ENCODE data around the gene DDX27.

The DDX27 gene

DNA sequence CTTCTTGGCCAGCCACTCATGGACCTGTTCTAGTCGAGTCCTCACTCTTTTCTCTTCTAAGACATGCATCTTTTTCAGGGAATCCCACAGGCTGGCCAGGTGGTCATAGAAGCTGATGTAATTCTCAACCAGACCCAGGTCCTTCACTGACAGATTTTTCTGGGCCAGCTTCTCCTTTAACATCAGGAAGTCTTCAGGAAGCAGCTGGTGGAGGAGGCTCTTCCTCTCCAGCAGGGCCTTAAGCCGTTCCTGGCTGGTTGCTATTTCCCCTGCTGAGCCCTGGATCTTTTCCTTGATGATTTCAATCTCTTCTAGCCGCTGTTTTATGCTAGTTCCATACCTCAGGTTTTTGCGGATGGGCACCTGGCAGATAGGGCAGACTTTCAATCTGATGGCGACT, 28.6 kb downstream of the DDX27 start:
- ATAC-seq, result no peak
- no peak for DNase-seq

DNA sequence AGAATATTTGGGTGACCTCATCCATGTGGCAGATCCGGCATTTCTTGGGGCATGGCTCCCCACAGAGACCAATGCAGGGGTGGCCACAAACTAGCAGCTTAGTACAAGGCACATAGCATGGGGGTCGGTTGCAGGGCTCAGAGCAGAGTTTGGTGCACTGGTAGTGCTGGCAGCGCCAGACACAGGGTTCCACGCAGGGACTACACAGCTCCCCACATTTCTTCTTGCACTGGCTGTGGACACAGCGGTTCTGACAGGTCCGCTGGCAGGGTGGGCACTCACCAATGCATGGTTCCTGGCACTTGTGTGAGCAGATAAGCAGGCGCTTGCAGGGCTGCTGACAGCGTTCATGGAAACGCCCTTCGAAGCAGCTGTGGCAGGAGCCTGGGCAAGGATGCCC, 29.1 kb downstream of the DDX27 start:
- no peak for ATAC-seq
- no peak for DNase-seq

DNA sequence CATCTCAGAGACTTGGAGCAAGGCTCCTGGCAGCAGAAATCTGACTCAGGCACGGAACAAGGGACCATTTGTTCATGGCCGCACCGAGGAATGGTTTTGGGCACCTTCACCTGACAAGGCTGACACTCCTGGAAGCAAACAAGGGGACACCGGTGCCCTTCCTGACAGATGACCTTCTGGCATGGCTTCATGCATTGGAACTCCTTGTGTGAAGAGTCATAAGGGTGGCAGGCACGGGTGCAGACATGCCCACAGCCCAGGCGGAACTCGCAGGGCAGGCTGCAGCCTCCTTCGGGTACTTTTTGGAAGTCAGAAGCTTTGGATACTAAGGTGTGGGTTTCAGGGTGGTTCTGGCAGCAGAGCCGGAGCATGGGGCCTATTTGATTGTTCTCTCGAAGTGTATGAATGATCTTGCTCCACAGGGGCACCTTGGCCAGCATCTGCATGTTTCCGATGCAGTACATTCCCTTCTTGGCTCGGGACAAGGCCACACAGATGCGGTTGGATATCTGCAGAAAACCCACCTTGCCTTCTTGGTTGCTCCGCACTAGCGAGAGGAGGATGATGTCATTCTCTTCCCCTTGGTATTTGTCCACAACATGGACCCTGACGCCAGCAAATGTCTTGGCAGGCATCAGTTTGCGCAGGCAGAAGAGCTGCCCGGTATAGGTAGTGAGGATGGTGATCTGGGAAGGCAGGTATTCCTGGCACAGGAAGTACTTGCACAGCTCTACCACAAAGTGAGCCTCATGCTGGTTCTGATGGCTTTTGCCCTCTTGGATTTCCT, 29.9 kb downstream of the DDX27 start:
- ATAC-seq, result no peak
- DNase-seq, result no peak

DNA sequence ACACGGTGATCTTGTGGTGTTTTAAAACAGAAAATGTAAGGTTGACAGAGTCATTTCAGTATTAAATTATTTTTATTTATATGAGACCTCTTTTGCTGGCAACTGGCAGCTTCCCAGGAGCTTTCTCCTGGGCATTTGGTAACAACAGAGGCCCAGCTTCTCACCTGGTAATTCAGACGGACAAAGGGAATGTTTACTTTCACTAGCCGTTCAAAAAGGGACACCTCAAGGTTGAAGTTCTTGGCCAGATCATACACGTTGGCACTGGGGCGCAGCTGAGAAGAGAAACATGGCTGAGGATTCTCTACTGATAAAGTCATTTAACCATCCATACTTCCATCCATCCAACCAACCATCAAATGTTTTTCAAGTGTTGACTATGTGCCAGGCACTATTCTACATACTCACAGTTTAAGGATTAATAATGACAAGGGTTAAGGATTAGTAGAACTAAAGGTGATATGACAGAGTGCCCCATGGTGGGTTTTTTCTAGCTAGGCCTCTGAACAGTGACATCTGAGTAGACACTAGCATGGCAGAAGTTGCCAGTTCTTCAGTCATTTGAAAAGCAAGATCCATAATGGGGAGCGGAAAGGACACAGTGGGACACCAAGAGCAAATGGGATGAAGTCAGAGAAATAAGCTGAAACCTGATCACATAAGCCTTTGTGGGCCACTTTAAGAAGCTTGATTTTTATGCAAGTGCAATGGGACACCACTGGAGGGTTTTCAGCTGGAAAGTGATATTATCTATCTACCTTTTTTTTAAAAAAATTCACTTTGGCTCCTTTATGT, 33.5 kb downstream of the DDX27 start:
- ATAC-seq (no peak), DNase-seq (no peak)

DNA sequence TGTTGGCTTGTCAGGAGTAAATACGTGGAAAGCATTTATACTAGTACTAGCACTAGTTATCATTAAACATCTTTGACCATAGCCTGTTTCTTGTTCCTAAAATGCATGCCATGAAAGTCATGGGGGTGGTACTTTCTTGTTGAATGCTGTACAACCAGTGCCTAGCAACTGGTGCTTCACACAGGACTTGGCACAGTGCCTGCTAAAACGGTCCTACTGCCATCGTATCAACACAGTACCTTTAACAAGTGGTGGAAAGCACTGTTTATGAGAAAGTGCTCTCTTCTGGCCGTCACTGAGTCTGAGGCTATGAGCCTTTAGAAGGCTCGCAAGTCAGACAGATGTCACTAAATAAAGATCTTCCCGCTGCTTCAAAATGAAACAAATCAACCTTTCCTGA, 37.0 kb downstream of the DDX27 start:
- DNase-seq (no peak), ATAC-seq (no peak)

DNA sequence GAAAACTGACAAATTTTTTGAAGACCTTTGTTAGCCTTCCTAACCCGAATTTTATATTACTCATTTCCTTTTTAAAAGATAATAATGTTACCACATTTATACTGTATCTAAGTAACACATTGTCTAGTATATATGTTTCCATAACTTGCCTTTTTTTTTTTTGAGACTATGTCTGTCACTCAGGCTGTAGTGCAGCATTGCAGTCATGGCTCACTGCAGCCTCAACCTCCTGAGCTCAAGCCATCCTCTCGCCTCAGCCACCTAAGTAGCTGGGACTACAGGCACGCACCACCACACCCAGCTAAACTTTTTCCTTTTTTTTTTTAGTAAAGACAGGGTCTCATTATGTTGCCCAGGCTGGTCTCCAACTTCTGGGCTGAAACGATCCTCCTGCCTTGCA, 40.1 kb downstream of the DDX27 start:
- ATAC-seq, result peak; percentile 40

DNA sequence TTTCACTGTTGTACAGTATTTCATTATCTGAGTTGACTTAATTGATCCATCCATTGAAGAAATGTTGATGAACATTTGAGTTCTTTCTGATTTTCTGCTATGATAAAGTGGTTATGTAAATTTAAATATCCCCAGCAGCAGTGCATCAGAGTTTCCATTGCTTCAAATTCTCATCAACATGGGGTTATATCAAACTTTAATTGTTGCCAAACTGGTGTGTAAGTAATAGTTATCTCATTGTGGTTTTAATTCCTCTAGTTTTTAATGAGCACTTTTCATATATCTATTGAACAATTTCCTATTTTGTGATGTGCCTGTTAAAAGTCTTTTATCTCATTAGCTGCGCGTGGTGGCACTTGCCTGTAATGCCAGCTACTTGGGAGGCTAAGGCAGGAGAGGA, 40.6 kb downstream of the DDX27 start:
- DNase-seq (no peak), ATAC-seq (peak; percentile 35)

More for the DNA sequence above, 40.1 kb downstream of the DDX27 start:
- DNase-seq, result no peak

DNA sequence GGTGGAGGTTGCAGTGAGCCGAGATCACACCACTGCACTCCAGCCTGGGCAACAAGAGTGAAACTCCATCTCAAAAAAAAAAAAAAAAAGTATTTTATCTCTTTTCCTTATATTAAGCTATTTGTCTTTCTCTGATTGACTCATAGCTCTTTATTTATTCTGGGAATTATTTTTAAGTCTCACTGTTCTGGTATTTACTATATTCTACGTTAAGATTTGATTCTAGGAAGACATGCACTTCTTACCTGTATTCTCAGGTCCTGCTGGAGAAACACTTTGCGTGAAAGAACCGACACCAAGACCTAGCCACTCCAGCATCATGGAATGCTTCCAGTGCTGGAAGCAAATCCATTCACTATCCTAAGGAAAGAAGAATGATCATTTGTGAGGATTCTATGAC, 41.0 kb downstream of the DDX27 start:
- DNase-seq (no peak), ATAC-seq (no peak)

DNA sequence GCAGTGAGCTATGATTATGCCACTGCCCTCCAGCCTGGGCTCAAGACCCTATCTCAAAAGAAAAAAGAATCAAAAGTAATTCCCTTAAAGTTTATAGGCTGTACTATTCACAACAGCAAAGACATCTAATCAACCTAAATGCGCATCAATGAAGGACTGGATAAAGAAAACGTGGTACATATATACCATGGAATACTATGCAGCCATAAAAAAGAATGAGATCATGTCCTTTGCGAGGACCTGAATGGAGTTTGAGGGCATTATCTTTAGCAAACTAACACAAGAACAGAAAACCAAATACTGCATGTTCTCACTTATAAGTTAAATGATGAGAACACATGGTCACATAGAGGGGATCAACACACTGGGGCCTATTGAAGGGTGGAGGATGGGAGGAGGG, 42.0 kb downstream of the DDX27 start:
- DNase-seq (no peak), ATAC-seq (no peak)

DNA sequence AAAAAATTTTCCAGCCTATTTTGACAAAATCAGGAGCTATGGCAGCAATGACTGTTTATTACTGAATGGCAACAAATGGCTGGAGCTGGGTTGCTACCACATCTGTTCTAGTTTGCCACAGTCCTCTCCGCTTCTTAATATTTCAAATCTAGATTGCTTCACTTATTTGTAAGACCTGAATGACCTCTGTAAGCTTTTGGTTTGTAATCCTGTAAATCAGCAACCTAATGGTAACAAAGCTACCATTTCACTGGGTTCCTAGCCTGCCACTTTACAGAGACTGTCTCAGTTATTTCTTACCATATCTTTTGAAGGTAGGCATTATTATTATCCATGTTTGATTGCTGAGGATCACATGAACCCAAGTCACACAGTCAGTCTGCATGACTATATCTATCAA, 43.2 kb downstream of the DDX27 start:
- ATAC-seq, result no peak
- DNase-seq, result no peak

DNA sequence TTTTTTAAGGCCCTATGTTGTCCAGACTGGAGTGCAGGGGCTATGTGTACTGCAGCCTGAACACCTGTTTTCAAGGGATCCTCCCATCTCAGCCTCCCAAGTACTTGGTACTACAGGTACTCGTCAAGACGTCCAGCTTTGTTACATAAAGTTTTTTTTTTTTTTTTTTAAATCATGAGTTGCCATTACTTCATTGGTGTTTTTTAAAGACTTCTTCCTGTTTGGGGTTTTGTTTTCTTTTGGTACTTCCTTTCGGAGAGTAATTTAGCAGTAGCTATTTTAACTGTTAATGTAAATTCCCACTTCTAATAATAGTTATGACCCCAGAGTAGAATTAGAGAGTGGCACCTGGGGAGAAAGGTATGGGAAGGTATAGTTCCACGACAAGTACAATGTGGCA, 48.1 kb downstream of the DDX27 start:
- DNase-seq (no peak), ATAC-seq (no peak)

DNA sequence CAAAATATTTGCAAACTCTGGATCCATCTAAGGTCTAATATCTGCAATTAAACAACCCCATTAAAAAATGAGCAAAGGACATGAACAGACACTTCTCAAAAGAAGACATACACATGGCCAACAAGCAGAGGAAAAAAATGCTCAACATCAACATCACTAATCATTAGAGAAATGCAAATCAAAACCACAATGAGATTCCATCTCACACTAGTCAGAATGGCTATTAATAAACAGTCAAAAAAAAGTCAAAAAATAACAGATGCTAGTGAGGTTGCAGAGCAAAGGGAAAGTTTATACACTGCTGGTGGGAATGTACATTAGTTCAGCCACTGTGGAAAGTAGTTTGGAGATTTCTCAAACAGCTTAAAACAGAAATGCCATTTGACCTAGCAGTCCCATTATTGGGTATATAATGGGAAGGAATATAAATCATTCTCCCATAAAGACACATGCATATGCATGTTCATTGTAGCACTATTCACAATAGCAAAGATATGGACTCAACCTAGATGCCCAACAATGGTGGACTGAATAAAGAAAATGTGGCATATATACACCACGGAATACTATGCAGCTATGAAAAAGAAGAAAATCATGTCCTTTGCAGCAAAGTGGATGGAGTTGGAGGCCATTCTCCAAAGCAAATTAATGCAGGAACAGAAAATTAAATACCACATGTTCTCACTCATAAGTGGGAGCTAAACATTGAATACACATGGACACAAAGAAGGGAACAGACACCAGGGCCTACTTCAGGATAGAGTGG, 49.6 kb downstream of the DDX27 start:
- ATAC-seq, result no peak

DNA sequence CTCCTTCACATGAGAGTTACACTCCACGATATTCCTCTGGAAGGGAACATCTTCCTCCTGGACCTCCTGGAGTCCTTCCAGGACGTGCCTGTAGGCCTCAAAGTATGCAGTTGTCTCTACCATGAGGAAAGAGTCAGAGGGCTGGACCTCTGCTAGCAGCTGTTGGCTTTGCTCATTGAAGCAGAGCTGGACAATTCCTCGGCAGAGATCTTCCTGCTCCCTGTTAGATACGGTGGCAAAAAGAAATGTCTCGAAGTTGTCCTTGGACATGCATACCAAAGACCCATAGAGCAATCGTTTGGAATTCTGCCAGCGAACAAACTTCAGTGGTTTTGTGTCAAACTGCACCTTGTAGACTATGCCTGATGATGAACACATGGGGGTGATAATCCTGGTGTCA, 51.0 kb downstream of the DDX27 start:
- DNase-seq (no peak), ATAC-seq (no peak)

More for the DNA sequence above, 49.6 kb downstream of the DDX27 start:
- DNase-seq, result no peak

DNA sequence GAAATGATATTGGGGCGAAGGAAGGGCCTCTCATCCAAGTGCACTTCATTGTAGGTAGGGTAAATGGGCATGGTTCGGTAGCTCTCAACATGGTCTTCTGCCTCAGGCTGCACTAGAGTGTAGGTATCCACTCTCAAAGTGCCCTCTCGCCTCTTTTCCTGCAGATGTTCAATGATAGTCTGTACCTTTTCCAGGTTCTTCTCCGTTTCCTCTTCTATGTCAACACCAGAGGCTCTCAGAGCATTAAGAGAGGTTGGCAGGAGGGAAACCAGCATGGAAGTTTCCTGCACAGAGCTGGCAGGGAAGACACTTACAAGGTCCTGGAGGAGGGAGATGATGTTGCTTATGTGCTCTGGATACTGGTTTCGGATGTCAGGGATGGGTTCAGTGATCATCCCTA, 51.5 kb downstream of the DDX27 start:
- no peak for ATAC-seq

DNA sequence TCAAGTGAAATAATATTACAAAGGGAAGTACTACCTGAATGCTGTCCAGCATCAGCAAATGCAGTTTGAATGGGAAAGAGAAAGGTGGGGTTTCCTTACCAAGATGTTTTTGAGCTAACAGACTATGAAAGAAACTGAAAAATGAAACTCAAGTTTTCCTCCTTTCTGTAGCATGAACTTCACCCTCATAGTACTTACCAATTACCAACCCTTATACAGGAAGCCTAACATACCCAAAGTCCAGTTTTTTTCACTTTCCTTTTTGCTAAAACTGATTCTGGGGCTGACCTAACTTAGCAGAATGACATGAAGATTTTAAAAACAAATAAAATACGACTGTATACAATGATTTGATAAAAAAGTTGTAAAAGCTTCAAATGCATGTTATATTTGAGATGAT, 53.4 kb downstream of the DDX27 start:
- no peak for DNase-seq

More for the DNA sequence above, 51.5 kb downstream of the DDX27 start:
- no peak for DNase-seq

DNA sequence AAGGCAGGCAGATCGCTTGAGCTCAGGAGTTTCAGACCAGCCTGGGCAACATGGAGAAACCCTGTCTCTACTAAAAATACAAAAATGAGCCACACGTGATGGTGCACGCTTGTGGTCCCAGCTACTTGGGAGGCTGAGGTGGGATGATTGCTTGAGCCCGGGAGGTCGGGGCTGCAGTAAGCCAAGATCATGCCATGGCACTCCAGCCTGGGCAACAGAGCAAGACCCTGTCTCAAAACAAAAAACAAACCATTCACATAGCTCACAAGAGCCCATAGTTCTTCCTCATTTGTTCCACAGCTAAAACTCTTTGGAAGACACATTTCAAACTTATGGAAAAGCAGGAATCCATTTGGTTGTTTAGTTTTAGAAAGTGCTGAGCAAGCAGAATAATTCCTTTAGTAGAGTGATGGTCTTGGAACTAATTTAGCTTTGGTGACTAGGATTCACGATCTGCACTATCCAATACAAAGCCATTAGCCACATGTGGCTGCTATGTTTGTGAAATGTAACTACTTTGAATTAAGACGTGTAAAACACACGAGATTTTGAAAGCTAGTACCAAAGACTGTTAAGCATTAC, 54.6 kb downstream of the DDX27 start:
- DNase-seq (no peak), ATAC-seq (no peak)

More for the DNA sequence above, 53.4 kb downstream of the DDX27 start:
- no peak for ATAC-seq

DNA sequence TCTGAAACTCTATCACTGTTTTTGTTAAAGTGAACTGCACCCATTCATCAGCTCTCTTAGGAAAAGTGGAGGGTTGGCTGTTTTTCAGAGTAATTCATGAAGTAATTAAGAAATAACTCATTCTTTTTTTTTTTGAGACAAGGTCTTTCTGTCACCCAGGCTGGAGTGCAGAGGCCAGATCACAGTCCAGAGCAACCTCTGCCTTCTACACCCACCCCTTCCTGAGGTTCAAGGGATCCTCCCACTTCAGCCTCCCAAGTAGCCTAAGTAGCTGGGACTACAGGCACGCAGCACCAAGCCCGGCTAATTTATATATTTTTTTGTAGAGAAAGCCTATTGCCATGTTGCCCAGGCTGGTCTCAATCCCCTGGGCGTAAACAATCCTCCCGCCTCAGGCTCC, 56.0 kb downstream of the DDX27 start:
- DNase-seq, result no peak
- ATAC-seq, result no peak

DNA sequence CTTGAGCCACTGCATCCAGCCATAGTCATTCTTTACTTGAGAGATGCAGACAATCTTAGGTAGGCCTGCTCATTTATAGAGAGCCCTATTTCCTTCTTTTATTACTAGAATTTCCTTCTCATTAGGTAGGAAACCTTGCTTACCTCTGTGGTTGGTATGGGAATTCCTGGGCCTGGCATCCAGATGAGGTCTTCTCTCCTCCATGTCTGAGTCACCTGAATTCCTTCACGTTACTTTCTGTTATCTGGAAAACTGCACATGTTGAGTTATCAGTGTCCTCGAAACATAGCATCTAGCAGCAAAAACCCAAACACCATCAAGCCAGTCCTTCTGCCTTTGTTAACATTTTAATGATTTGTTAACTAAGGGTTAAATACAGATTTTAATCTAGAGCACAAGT, 56.4 kb downstream of the DDX27 start:
- ATAC-seq, result no peak
- DNase-seq, result no peak

DNA sequence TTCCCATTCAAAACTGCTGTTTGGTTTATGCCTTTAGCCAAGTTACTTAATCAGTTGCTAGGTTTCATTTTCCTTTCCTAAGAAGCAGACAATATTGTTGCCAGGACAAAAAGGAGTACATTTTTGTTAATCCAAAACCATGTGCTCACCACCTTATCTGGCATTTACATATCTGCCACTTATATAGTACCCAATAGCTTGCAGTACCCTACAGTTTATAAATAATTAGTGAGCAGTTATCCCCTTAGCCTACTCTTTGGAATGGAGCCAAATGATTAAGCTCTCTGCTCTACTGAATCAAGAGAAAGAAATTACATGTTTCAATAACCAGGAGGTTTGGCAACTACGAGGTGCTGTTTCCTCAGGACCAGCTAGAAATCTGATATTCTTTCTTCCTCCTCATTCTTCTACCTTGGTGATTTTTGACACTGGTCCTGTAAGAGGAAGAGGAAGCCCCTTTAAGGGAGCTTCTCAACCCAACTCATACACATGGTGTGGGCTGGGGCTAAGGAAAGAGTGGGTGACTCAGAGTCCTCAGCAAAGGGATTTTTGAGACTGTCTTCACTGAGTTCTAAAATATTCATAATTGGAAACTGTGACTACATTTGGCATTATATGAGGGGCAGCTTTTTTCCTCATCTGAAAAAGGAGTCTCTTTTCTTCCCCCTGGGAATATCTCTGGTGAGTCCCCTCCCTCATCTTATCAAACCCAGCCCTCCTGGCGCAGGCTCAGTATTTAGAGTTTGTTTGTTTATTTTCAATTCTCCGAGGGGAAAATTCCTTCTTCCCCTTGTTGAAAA, 57.1 kb downstream of the DDX27 start:
- DNase-seq, result peak; percentile 63

DNA sequence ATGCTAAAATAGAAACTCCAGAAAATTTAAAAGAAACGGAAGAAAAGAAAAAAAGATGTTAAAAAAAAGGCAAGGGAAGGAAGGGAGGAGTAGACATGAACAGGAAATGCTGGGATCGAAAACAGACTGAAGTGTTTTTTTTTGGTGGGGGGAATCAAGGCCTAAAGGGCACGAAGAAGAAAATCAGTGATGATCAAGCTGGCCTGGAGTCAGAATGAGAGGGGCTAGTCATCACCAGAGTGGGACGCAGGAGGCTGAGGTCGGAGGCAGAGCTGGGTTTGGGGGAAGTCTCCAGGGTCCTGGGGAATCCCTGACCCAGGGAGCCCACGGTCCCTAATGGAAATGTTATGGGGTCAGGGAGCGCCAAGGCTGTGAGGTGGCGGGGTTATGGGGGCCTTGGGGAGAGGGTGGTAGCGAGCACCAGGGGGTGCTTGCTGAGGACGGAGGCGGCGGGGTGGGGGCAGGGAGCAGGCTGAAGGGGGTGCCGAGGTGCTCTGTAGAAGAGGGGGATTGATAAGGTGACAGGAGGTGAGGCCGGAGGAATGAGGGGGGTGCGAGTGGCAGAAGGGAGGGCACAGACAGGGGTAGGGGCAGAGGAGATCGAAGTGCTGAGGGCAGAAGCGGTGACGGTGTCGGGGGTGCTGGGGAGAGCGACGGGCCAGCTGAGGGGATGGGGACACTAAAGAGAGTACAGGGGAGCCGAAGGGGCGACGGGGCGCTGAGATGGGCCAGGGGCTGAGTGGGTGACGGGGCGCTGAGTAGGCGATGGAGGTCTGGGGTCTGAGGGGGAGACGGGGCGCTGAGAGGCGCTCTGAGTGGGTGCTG, 58.0 kb downstream of the DDX27 start:
- ATAC-seq, result peak; percentile 44
- peak; percentile 81 for DNase-seq

More for the DNA sequence above, 57.1 kb downstream of the DDX27 start:
- ATAC-seq, result peak; percentile 63

DNA sequence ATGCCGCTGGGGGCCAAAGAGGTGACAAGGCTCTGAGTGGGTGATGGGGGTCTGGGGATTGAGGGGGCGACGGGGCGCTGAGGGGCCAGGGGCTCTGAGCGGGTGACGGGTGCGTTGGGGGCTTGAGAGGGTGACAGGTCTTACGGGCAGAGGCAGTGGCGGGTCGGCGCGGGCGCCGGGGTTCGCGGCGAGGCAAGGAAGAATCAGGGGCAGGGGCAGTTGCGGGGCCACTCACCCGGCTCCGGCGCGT, 58.5 kb downstream of the DDX27 start:
- ATAC-seq (no peak), DNase-seq (no peak)
